T-helper 1 cell treated with Interleukin-12 subunit alpha and Interleukin-12 subunit beta and Interleukin-4 antibody, amounts not matched to agents 30 μg/mL and 1 μg/mL, for 36 hours (primary cell): ENCODE data around the gene STXBP5.

Source experiments
- H3K27ac Mint-ChIP-seq: one replicate; pipeline ENCODE4 v1.8.0; 2021; ENCODE audit warnings: mild to moderate bottlenecking, mixed read lengths
- H3K27me3 Mint-ChIP-seq: one replicate; pipeline ENCODE4 v1.8.0; 2021; ENCODE audit warnings: low read depth, mixed read lengths
- H3K36me3 Mint-ChIP-seq: one replicate; pipeline ENCODE4 v1.8.0; 2021; ENCODE audit warnings: low read depth, mixed read lengths
- H3K4me1 Mint-ChIP-seq: one replicate; pipeline ENCODE4 v1.8.0; 2021; ENCODE audit warnings: low read depth, mixed read lengths
- H3K4me3 Mint-ChIP-seq: one replicate; pipeline ENCODE4 v1.8.0; 2021; ENCODE audit warnings: mild to moderate bottlenecking, moderate library complexity, mixed read lengths
- H3K9me3 Mint-ChIP-seq: one replicate; pipeline ENCODE4 v1.8.0; 2021; ENCODE audit warnings: mixed read lengths

Gene STXBP5

GRCh38 chr6:147194652-147195411 lies 9.4 kb upstream of the STXBP5 start:
- Mint-ChIP-seq H3K27ac (peak overlapping the region; percentile 50), H3K4me3 (no peak overlapping the region), H3K27me3 (no peaks in the 10 kb centered on the region), H3K9me3 (no peaks in the 10 kb centered on the region), H3K36me3 (peaks cover 2% of the 10 kb centered on the region), H3K4me1 (peaks cover 15% of the 10 kb centered on the region)

DNA sequence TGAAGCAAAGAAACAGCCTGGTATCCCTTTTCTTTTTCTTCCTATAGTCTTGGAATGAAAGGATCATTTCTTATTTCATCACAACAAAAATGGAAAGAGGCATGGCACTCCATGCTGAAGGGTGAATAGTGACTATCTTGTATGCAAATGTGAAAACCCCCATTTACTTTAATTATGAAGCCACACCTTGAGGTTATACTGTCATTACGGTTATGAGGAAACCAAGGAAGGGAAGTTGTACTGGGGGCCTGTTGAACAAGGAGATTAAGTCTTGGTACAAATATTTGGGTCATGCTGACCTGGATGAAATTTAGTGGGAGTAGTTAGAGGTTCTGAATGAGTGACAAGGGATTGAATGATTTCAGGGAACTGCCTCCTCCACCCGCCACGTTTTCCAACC lies 8.7 kb upstream of the STXBP5 start:
- H3K4me1 Mint-ChIP-seq = peaks cover 15% of the 10 kb centered on the region
- no peaks in the 10 kb centered on the region for H3K9me3 Mint-ChIP-seq
- H3K27ac Mint-ChIP-seq = no peak overlapping the region
- peaks cover 2% of the 10 kb centered on the region for H3K36me3 Mint-ChIP-seq
- H3K27me3 Mint-ChIP-seq = no peaks in the 10 kb centered on the region
- H3K4me3 Mint-ChIP-seq = no peak overlapping the region

DNA sequence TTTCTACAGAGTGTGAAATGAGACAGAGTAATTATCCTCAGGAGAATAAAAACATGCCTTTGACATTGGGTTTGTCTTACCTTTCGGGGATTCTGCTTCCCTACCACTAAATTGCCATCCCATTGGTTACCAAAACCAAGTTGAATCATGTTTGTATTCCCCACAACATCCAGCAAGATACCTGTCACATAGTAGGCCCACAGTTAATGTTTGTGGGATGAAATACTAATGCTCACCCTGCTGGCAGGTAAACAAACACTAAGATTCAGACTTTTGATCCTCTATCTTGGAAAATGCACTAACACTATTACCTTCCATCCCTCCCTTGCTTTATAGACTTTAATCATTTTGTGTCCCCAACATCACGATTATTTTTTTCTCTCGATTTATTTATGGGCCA lies 8.2 kb upstream of the STXBP5 start:
- no peaks in the 10 kb centered on the region for H3K27me3 Mint-ChIP-seq
- no peaks in the 10 kb centered on the region for H3K9me3 Mint-ChIP-seq
- H3K36me3 Mint-ChIP-seq = peaks cover 2% of the 10 kb centered on the region
- H3K4me1 Mint-ChIP-seq = peaks cover 15% of the 10 kb centered on the region
- H3K27ac Mint-ChIP-seq = no peak overlapping the region
- H3K4me3 Mint-ChIP-seq = no peak overlapping the region

DNA sequence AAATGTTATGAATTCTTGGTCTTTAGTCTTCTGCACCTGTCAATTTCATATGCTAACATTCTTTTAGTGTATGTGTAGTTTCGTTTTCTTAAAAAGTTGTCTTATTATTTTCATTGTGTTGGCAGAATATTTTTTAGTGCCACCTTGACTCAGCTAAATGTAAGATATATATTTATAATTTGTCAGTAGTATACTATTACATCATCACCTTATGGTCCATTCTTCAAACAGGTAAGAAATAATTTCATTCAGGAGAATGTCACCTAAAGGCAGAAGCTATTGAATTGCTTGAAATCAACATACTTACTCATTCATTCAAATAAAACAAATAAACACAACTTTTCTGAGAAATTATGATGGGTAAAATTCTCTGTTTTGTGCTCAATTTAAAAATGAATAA lies 3.5 kb upstream of the STXBP5 start:
- H3K27ac Mint-ChIP-seq = no peak overlapping the region

GRCh38 chr6:147201885-147202515 lies 2.2 kb upstream of the STXBP5 start:
- Mint-ChIP-seq H3K4me3 (peak overlapping the region; percentile 92), H3K9me3 (no peaks in the 10 kb centered on the region), H3K27ac (peak overlapping the region; percentile 95), H3K4me1 (peaks cover 27% of the 10 kb centered on the region), H3K36me3 (peaks cover 3% of the 10 kb centered on the region), H3K27me3 (no peaks in the 10 kb centered on the region)

More for the DNA sequence above, 3.5 kb upstream of the STXBP5 start:
- Mint-ChIP-seq H3K27me3 (no peaks in the 10 kb centered on the region), H3K4me3 (no peak overlapping the region), H3K36me3 (peaks cover 3% of the 10 kb centered on the region), H3K4me1 (peaks cover 21% of the 10 kb centered on the region), H3K9me3 (no peaks in the 10 kb centered on the region)

- Mint-ChIP-seq H3K4me3 (peak overlapping the region; percentile 92), H3K27me3 (no peaks in the 10 kb centered on the region), H3K36me3 (peaks cover 3% of the 10 kb centered on the region), H3K9me3 (no peaks in the 10 kb centered on the region), H3K27ac (peak overlapping the region; percentile 95), H3K4me1 (peaks cover 31% of the 10 kb centered on the region)
Measured at GRCh38 chr6:147202516-147203310, 1.5 kb upstream of the STXBP5 start.

- peaks cover 33% of the 10 kb centered on the region for H3K4me1 Mint-ChIP-seq
- peak overlapping the region; percentile 95 for H3K27ac Mint-ChIP-seq
- H3K9me3 Mint-ChIP-seq = no peaks in the 10 kb centered on the region
- H3K36me3 Mint-ChIP-seq = peaks cover 3% of the 10 kb centered on the region
- H3K27me3 Mint-ChIP-seq = no peaks in the 10 kb centered on the region
- H3K4me3 Mint-ChIP-seq = peak overlapping the region; percentile 92
Measured at GRCh38 chr6:147203311-147204059, 732 bp upstream of the STXBP5 start.

DNA sequence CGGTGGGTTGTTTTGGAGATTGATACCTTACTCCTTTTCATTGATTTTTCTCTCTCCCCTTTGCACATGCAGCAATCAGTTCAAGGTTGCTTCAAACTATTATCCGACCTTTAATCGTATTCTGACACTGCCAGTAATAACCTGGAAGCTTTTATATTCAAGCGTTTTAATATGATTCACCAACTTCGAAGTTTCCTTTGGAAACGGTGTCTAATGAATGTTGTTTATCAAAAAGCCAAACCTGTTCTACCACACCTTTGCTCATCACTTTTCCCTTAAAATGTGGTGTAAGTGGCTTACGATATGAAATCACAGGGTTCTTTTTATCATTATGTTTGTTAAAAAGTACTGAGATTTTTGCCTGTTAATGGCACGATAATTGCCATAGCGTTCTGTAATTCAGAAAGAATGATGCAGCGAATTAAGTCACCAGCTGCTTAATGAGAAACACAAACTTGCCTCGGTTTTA lies 660 bp downstream of the STXBP5 start:
- Mint-ChIP-seq H3K9me3 (no peaks in the 10 kb centered on the region), H3K27ac (peak overlapping the region; percentile 90), H3K27me3 (no peaks in the 10 kb centered on the region), H3K36me3 (peaks cover 1% of the 10 kb centered on the region), H3K4me3 (peak overlapping the region; percentile 89), H3K4me1 (peaks cover 33% of the 10 kb centered on the region)

DNA sequence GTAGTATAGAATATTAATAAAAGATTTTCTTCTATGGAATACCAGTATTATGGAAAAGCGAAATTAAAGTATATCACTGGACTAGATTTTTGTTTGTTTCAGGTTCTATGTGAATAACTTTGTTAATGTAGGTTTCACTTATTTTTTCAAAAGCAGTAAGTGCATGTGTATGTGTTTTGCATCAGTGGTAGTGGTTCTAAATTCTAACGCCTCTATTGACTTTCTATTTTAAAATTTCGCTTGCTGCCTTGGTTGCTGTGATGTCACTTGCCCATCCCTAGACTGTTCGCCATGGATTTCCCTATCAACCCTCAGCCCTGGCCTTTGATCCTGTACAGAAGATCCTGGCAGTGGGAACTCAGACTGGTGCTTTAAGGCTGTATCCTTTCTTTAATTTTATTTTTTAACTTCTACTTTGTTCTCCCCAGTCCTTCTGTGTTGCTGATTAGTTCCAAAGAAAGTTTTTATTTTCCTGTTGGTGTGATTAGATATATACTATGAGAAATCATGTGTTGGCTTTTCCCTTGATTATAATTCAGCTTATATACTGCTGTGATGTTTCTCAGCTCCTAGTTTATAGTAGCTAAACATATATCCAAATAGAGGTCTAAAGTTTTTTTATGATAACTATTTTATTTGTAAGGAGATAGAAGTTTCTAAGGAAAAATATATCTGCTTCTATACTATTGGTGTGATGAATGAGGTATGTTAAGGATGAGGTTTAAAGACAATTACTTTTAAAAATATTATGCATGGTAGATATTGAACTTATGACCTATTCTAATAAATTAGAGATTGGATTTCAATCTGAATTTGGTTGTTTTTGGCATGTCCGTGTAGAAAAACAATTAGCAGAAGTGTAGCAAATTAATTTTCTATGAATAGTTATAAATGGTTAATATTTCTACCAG lies 1.7 kb downstream of the STXBP5 start:
- Mint-ChIP-seq H3K4me1 (peaks cover 33% of the 10 kb centered on the region), H3K27ac (no peak overlapping the region), H3K9me3 (no peaks in the 10 kb centered on the region), H3K4me3 (peak overlapping the region; percentile 58), H3K27me3 (no peaks in the 10 kb centered on the region), H3K36me3 (peaks cover 1% of the 10 kb centered on the region)

DNA sequence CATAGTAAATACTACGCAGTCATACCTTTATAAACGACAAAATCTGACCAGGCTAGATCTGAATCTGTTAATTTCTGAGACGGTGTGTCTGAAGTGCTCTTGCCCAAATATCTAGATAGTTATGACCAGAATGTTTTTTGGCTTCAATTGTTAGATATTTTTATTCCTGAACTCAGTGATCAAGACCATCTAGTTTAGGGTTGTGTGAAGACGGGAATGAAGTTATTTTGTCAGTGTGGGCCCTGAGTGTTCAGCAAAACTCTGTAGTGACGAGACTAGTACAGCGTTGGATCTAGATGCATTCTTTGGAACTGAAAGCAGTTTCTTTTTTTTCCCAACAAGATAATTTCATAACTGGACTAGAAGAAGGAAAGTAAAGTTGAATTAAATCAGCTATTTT lies 3.1 kb downstream of the STXBP5 start:
- peaks cover 24% of the 10 kb centered on the region for H3K4me1 Mint-ChIP-seq
- no peak overlapping the region for H3K4me3 Mint-ChIP-seq
- H3K27me3 Mint-ChIP-seq = no peaks in the 10 kb centered on the region
- peaks cover 2% of the 10 kb centered on the region for H3K36me3 Mint-ChIP-seq
- H3K9me3 Mint-ChIP-seq = no peaks in the 10 kb centered on the region
- H3K27ac Mint-ChIP-seq = no peak overlapping the region

DNA sequence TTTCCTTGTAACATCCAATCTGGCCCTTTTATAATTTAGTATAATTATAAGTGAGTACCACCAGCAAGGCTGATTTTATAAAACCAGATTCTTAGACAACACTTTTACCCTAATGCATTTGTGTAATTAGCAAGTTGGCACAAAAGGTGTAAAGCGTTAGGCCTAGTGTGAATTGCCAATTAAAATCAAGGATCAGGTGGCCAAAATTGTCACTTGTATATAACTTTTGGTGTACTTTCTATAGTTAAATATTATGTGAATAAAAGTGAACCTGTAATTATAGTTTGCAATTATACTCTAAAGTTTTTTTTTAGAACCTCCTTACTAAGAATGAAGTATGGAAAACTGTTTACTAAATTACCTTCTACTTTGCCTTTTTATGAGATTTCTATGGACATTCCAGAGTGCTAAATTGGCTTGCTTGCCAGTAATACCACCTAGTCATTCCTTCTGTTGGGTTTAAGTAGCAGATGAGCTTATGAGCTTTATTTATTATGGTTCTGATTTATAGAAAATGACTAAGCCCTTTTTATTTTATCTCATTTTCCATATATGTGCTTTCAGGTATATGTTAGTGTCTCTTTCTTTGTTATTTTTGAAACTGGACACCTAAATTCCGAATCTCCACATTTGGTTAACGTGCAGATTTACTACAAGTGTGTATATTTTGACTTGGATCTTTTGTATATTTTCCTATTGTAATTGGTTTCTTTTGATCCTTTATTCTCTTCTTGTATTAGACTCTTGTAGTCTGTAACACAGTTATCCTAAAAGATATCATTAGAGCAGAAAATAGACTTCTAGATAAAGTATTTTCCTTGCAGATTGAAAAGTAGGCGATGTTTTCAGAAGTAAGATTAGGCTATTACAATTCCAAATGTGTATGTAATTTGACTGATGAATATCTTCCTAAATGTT lies 3.9 kb downstream of the STXBP5 start:
- H3K4me3 Mint-ChIP-seq = no peak overlapping the region
- peaks cover 5% of the 10 kb centered on the region for H3K36me3 Mint-ChIP-seq
- H3K4me1 Mint-ChIP-seq = peaks cover 24% of the 10 kb centered on the region
- no peaks in the 10 kb centered on the region for H3K27me3 Mint-ChIP-seq
- H3K27ac Mint-ChIP-seq = no peak overlapping the region
- no peaks in the 10 kb centered on the region for H3K9me3 Mint-ChIP-seq

- Mint-ChIP-seq H3K27ac (no peak overlapping the region), H3K9me3 (no peaks in the 10 kb centered on the region), H3K4me3 (no peak overlapping the region), H3K4me1 (peaks cover 18% of the 10 kb centered on the region), H3K27me3 (no peaks in the 10 kb centered on the region), H3K36me3 (peaks cover 3% of the 10 kb centered on the region)
Measured at GRCh38 chr6:147209762-147210449, 5.7 kb downstream of the STXBP5 start.
